ENCODE results near the gene PRICKLE2. TPM values are rescaled to one million over a fixed set of nuclear protein-coding genes. Genes with fewer than 3 reads are reported as not detected.

Gene PRICKLE2
- polyA plus RNA-seq, 1 donor (not counting 4 experiments of a cell fraction or from before 2014, with no cell fraction given) = 7.8 TPM

DNA sequence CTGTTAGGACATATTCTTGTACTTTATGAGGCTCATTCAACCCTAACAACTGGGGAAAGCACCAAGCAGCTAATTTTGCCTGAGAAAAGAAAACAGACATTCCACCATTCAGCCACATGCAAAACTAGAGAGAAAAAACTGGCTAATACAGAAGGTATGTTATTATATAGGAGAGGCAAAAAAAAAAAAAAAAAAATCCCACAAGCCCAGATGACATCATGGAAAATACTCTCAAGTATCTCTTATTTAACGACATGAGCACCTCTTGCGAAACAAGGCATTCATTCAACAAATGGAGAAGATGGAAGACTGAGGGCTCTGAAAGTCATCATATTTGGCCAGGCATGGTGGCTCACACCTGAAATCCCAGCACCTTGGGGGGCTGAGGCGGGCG is 61.5 kb downstream of the PRICKLE2 start:
- DNase-seq (ENCODE audit: low read depth, low spot score) (no peak), FAIRE-seq (peak; percentile 72)
- Histone ChIP-seq H3K9ac (ENCODE audit: control insufficient read depth, extremely low read depth, insufficient read depth, low read length) (peak overlapping the region; percentile 75), H3K4me2 (ENCODE audit: control insufficient read depth, extremely low read depth, insufficient read depth, low read depth, low read length) (peak overlapping the region; percentile 85), H3K27ac (ENCODE audit: control insufficient read depth, insufficient read depth, low read length) (peak overlapping the region; percentile 84), H3K36me3 (ENCODE audit: control insufficient read depth in 2 of 2, extremely low read depth in 1 of 2, insufficient read depth in 2 of 2, low read length in 2 of 2) (peaks cover 5% of the 10 kb centered on the region in 2 experiments), H3K9me1 (ENCODE audit: control insufficient read depth, extremely low read depth, insufficient read depth, low read length) (no peaks in the 10 kb centered on the region), H4K20me1 (ENCODE audit: control insufficient read depth, extremely low read depth, insufficient read depth, low read length) (no peaks in the 10 kb centered on the region), H3K9me3 (ENCODE audit: control insufficient read depth, low read depth, low read length) (no peaks in the 10 kb centered on the region), H3K4me3 (ENCODE audit: control insufficient read depth in 2 of 3, extremely low read depth in 1 of 3, insufficient read depth in 2 of 3, low read depth in 1 of 3, low read length in 3 of 3) (peak overlapping the region in 2 of 3 experiments; percentile 24 to 50), H3K79me2 (ENCODE audit: control insufficient read depth, insufficient read depth, low read length) (no peaks in the 10 kb centered on the region), H3K4me1 (ENCODE audit: control insufficient read depth, extremely low read depth, insufficient read depth, low read length) (peaks cover 61% of the 10 kb centered on the region), H2AFZ (ENCODE audit: control insufficient read depth, low read length) (peak overlapping the region; percentile 17), H3K27me3 (ENCODE audit: control insufficient read depth, extremely low read depth, insufficient read depth, low read length) (no peaks in the 10 kb centered on the region)
- no peak for TF ChIP-seq EZH2 (IDR thresholded peaks at IDR 0.05; ENCODE audit: low read length)
- TF ChIP-seq, protein P1, sequence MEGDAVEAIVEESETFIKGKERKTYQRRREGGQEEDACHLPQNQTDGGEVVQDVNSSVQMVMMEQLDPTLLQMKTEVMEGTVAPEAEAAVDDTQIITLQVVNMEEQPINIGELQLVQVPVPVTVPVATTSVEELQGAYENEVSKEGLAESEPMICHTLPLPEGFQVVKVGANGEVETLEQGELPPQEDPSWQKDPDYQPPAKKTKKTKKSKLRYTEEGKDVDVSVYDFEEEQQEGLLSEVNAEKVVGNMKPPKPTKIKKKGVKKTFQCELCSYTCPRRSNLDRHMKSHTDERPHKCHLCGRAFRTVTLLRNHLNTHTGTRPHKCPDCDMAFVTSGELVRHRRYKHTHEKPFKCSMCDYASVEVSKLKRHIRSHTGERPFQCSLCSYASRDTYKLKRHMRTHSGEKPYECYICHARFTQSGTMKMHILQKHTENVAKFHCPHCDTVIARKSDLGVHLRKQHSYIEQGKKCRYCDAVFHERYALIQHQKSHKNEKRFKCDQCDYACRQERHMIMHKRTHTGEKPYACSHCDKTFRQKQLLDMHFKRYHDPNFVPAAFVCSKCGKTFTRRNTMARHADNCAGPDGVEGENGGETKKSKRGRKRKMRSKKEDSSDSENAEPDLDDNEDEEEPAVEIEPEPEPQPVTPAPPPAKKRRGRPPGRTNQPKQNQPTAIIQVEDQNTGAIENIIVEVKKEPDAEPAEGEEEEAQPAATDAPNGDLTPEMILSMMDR (optimal IDR thresholded peaks at IDR 0.05 in 1 of 3, IDR thresholded peaks at IDR 0.05 in 1 of 3, conservative IDR thresholded peaks at IDR 0.05 in 1 of 3; ENCODE audit: extremely low read depth in 1 of 3, insufficient read depth in 2 of 3, low read length in 3 of 3) = no peak
- dilution Hi-C loops (cut with MboI; ENCODE audit: extremely low pct_ligation_motif_present, low sequenced_read_pairs) = no loop called here

GRCh38 chr3:64163019-64163754 is 62.1 kb downstream of the PRICKLE2 start:
- H3K36me3 ChIP-seq (ENCODE audit: control insufficient read depth in 2 of 2, extremely low read depth in 1 of 2, insufficient read depth in 2 of 2, low read length in 2 of 2) = peaks cover 5% of the 10 kb centered on the region in 2 experiments
- DNase-seq (ENCODE audit: low read depth, low spot score) (no peak), FAIRE-seq (no peak)
- H3K9me3 ChIP-seq (ENCODE audit: control insufficient read depth, low read depth, low read length) = no peaks in the 10 kb centered on the region
- H4K20me1 ChIP-seq (ENCODE audit: control insufficient read depth, extremely low read depth, insufficient read depth, low read length) = no peaks in the 10 kb centered on the region
- H3K79me2 ChIP-seq (ENCODE audit: control insufficient read depth, insufficient read depth, low read length) = no peaks in the 10 kb centered on the region
- H3K27me3 ChIP-seq (ENCODE audit: control insufficient read depth, extremely low read depth, insufficient read depth, low read length) = no peaks in the 10 kb centered on the region
- peak overlapping the region; percentile 17 for H2AFZ ChIP-seq (ENCODE audit: control insufficient read depth, low read length)
- H3K9ac ChIP-seq (ENCODE audit: control insufficient read depth, extremely low read depth, insufficient read depth, low read length) = peak overlapping the region; percentile 75
- peak overlapping the region; percentile 4 to 50 (median 24) for H3K4me3 ChIP-seq (ENCODE audit: control insufficient read depth in 2 of 3, extremely low read depth in 1 of 3, insufficient read depth in 2 of 3, low read depth in 1 of 3, low read length in 3 of 3)
- H3K27ac ChIP-seq (ENCODE audit: control insufficient read depth, insufficient read depth, low read length) = peak overlapping the region; percentile 84
- H3K4me1 ChIP-seq (ENCODE audit: control insufficient read depth, extremely low read depth, insufficient read depth, low read length) = peaks cover 61% of the 10 kb centered on the region
- no peak for TF ChIP-seq EZH2 (IDR thresholded peaks at IDR 0.05; ENCODE audit: low read length)
- TF ChIP-seq, protein P1 (optimal IDR thresholded peaks at IDR 0.05 in 1 of 3, IDR thresholded peaks at IDR 0.05 in 1 of 3, conservative IDR thresholded peaks at IDR 0.05 in 1 of 3; ENCODE audit: extremely low read depth in 1 of 3, insufficient read depth in 2 of 3, low read length in 3 of 3) = peak in 1 of 3 experiments; percentile 34
- no peaks in the 10 kb centered on the region for H3K9me1 ChIP-seq (ENCODE audit: control insufficient read depth, extremely low read depth, insufficient read depth, low read length)
- H3K4me2 ChIP-seq (ENCODE audit: control insufficient read depth, extremely low read depth, insufficient read depth, low read depth, low read length) = peak overlapping the region; percentile 85
- dilution Hi-C loops (cut with MboI; ENCODE audit: extremely low pct_ligation_motif_present, low sequenced_read_pairs) = no loop called here
